Gastroesophageal sphincter (tissue), 3 donors: ENCODE results near the gene MPND.
A peak's percentile ranks its signal among the peaks of the same experiment; 100 is the strongest.

Experiments used
- CTCF ChIP-seq, 4 experiments: fragments of 200-600 bp in 2 of 4; fragments of 450-650 bp in 2 of 4; sonication (generic) in 1 of 4; IDR thresholded peaks; one replicate each; pipeline ENCODE4 v1.5.1; 2017 to 2019; ENCODE audit warnings: antibody characterized with exemption in 4 of 4, mild to moderate bottlenecking in 2 of 4, moderate library complexity in 2 of 4
- EP300 ChIP-seq: sonication (generic); formaldehyde crosslinking; IDR thresholded peaks from one replicate; pipeline ENCODE4 v1.6.1; 2017; ENCODE audit warnings: antibody characterized with exemption, mild to moderate bottlenecking
- POLR2A ChIP-seq, 2 donors: fragments of 450-650 bp; IDR thresholded peaks; one replicate each; pipeline ENCODE4 v1.6.1; 2017; ENCODE audit warnings: antibody characterized with exemption in 2 of 2, mild to moderate bottlenecking in 2 of 2, moderate library complexity in 1 of 2
- POLR2AphosphoS5 ChIP-seq: sonication (generic); formaldehyde crosslinking; IDR thresholded peaks from one replicate; pipeline ENCODE4 v1.6.1; 2017; ENCODE audit warnings: antibody characterized with exemption

DNA sequence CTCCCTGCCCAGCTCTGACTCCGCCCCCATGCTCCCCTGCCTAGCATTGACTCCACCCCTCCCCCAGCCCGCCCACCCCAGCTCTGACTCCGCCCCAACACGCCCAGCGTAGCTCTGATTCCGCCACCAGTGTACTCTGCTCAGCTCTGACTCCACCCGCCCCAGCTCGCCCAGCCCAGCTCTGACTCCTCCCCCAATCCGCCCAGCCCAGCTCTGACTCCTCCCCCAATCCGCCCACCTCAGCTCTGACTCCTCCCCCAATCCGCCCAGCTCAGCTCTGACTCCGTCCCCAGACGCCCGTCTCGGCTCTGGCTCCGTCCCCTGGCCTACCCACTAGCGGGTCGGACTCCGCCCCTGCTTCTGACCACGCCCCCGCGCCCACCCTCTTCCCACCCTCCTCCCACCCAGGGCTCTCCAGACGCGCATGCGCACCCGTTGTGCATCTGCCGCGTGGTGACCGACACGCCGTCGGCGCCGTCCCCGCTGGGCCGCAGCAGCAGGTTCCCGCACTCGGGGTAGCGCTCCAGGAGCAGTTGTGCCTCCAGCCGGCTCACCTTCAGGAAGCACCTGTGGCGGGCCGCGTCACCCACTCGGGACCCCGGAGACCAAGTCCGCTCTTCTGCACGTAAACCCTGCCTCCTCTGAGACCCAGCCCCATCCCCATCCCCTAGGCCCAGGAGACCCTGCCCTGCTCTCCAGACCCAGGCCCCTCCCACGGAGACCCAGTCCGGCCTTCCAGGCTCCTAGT is 14.9 kb upstream of the MPND start:
- TF ChIP-seq POLR2AphosphoS5 (no peak), POLR2A (IDR thresholded peaks at IDR 0.05) (no peak), CTCF (IDR thresholded peaks at IDR 0.05) (peak in 1 of 4 experiments; percentile 1), EP300 (no peak)
